ENCODE results near the gene DSEL.
A peak's percentile ranks its signal among the peaks of the same experiment; 100 is the strongest.

The DSEL gene

DNA sequence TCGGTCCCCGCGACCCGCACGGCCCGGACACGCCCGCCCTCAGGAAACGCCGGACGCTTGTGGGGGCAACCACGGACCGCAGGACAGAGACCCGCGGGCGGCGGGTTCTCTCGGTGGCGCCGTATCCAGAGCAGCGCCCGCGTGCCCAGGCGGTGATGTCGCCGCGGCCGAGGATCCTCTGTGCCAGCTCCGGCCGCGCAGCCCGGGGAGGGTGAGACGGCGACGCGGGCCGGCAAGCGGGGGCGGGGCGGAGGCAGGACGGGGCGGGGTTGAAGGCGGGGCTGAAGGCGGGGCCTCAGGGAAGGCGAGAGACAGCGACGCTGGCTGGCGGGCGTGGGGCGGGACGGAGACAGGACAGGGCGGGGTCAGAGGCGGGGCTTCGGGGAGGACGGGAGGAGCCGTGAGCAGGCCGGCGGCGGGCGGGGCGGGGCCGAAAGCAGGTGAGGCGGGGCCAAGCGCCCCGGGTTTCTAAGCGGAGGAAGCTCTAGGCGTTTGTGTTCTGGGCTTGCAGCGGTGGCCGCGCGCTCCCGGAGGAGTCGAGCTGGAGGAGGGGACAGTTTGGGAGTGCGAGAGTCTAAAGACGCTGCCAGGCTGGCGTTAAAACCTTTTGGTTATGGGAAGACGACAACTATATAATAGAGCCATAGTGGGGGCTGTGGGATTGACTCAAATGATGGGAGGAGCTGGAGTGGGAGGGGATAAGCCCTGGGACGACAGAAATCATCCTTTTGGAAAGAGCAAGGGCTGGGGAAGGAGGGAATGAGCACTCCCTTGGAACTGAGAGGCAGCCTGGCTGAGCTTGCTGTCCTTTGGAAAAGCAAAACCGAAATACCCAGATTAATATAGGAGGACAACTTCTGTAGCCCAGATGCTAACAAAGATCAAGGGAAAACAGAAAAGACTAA, at the start of gene DSEL:
Gene DSEL, minus strand, starts transcription at position 182 of the 905 bp plus-strand sequence. CDS start 2,112 bp downstream, outside the sequence.
- DNase-seq, result peak; percentile 95

DNA sequence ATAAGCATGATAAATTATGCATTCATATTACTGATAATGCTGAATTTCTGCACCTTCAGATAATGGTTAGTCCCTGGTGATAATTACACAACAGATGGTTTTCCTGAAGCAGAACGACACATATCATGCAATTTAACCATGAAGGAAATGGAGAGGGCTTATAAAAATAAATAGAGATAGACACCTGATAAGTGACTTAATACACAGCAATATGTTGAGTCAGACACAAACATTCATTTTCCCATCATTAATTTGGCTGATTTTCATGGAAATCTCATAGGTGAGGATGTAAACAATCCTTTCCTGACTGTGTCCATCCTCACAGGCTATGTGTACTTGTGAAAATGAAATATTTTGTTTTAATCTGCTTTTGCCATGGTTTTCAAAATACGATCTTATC, 36.9 kb upstream of the DSEL start:
- DNase-seq, result no peak

- DNase-seq, result no peak
These were observed 34.5 kb upstream of the DSEL start for GRCh38 chr18:67550872-67551520.

DNA sequence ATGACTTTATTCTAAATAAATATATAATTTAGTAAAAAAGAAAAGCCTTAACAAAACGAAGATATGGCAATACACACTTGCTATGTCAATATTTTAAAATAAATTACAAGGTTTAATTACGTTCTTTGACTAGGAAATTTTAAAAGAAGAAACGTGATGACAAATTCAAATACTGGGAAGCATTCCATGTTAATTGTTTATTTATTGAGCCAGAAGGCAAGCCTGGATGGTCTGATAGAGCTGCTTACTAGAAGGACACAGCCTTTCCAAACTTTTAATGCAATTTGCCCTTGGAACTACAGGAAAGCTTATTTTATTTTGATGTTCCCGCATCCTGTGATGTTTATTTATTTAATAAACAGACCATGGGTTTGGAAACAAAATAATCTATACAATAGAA, 33.4 kb upstream of the DSEL start:
- no peak for DNase-seq

DNA sequence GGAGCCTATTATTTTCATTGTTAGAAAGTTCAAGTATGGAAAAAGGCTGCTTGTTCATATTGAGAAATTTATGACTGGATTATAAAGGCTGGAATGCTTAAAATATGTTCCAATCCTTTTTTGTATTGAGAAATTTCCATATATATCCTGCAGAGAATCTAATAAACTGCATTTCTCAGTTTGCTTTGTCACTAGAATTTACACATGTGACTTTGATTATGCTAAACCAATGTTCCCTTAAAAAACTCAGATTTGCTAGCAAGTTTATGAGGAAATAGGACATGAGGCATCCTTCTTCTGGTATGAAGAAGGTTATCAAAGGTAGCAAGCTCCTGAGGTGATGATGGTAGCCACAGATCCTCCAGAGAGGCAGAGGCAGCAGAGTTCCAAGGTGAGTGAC, 29.2 kb upstream of the DSEL start:
- no peak for DNase-seq

GRCh38 chr18:67540559-67540958, 24.0 kb upstream of the DSEL start:
- no peak for DNase-seq

DNA sequence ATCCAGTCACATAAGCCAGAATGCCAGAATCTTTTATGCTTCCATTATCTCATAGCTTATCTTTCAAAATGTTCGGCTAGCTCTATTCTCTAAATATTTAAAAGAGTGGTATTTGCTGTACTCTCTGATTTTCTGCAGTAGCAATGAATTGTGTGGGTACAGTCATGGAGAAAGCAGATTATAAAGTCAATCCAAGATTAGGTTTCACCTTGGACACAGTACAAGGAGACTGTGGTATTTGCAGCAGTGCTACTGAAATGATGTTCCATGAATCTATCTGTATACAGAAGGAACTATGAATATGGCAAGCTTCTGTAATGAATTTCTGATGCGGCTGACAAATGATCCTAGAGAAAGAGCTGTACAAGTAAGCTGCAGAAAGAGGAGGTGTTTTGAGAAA, 15.4 kb upstream of the DSEL start:
- DNase-seq, result no peak

DNA sequence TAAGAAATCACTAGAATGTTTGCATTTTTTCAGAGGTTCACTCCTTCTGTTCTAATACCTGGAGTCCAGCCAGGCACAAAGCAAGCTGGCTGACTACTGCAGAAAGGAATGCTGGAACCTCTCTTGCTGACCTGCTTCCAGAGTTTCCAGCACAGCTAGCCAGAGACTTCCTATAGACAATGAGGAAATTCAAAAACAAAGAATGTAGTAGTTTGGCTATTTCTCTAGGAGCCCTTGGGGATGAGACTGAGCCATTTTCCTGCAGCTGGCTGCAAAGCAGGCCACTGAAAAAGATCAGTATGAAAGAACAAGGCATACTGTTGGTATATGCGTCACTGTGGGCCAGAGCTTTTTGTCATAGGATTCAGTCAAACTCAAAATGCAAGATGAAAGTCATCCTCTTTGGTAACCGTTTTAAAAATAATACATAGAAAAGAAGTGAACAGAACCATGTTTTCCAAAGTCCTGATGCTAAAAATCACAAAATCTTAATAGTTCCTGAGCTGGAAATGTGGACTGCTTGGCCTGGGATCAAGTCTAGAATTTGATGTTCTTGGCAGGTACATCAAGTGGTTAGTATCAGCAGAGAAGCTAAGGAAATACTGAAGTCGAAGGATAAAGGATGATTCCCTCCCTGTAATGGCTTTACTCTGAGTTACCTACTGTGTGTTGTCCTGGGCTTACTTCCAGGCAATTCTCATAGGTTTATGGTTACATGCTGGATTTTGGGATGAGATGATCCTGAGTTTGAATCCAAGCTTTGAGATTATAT, 9.0 kb upstream of the DSEL start:
- no peak for DNase-seq

- no peak for DNase-seq
These were observed 3.9 kb upstream of the DSEL start for GRCh38 chr18:67520351-67520921.

GRCh38 chr18:67519592-67519991, 3.1 kb upstream of the DSEL start:
- DNase-seq, result no peak

- no peak for DNase-seq
These were observed 2.0 kb upstream of the DSEL start for GRCh38 chr18:67518566-67518965.

- DNase-seq, result peak; percentile 31
These were observed 885 bp upstream of the DSEL start for GRCh38 chr18:67517444-67517765.

- DNase-seq, result peak; percentile 90
These were observed 480 bp downstream of the DSEL start for GRCh38 chr18:67515942-67516538.

GRCh38 chr18:67514901-67515540, 1.5 kb downstream of the DSEL start:
- DNase-seq, result no peak

DNA sequence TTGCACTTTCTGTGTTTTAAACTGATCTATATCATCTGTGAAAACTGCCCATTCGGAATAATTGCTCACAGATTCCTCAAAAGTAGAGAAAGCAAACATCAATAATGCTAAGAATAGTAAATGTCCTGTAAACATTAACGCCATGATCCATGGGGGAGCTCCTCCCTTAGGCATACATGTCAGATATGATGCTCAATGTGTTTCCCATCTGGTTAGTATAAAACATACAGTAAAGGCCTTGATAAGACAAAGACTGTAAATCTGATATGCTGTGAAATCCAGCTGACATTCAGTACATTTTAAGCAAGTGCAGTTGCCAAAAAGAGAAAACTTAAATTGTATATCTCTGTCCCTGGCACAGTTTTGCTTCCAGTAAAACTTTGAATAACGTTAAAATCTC, 2.1 kb downstream of the DSEL start:
- DNase-seq, result no peak

GRCh38 chr18:67513280-67513679, 3.2 kb downstream of the DSEL start:
- DNase-seq, result no peak

- no peak for DNase-seq
These were observed 4.7 kb downstream of the DSEL start for GRCh38 chr18:67511840-67512239.

- no peak for DNase-seq
These were observed 5.7 kb downstream of the DSEL start for GRCh38 chr18:67510831-67511230.

GRCh38 chr18:67509741-67510391, 6.7 kb downstream of the DSEL start:
- DNase-seq, result no peak

DNA sequence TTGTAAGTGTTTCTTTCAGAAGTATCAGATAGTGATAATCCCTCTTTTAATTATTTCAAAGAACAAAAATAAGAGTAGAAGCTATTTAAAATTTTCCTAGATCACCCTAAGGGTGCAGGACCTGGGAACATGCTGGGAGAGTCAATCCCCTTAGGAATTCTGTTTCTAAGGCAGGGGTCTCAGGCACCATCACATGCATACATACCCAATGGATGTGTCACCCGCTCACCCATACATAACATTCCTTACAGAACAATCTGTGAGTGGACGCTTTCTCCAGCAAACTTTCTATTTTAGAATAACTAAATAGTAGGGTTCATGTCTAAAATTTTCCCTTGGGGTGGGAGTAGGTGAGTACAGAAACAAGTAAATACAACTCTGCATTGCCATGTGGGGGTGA, 8.4 kb downstream of the DSEL start:
- DNase-seq, result no peak

DNA sequence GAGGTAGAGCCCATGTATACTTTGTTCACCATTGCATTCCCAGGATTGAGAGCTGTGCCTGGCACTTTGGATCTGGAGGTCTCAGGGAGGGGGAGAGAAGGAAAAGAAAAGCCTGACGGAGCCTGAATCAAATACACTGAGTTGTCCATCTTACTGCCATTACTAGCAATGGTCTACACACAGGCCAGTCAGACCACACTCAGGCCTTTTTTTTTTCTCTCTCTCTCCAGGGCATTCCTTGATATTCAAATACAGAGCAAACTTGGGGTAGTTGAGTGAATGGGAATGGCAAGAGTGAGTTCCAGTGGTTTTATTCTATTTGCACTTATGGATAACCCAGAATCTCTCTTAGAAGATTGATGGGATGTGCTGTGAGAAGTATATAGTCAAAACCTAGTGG, 11.8 kb downstream of the DSEL start:
- no peak for DNase-seq

Measured in NCI-H345 (cell line).